HG02938 (cell line): ENCODE data around the gene HEATR3.

Experiments
- ATAC-seq: cut with Tn5 transposase; IDR thresholded peaks from one replicate; pipeline ENCODE4 v1.9.1; 2021; ENCODE audit warnings: mild to moderate bottlenecking, moderate library complexity; ENCODE audit not compliant: unreplicated experiment

HEATR3 gene

DNA sequence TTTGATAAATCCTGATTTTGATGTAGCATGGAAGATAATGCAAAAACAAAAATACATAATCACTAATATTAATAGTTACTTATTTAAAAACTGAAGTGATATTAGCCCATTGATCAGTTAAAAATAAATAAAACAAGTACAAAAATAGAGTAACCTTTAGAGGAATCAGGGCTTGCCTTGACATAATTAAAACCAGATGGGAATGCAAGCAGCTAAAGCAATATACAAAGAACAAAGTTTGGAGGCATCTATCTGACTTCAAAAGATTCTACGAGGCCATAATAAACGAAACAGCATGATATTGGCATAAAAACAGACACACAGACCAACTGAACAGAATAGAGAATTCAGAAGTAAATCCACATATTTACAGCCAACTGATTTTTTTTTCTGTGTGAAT lies 15.0 kb upstream of the HEATR3 start:
- ATAC-seq: no peak

DNA sequence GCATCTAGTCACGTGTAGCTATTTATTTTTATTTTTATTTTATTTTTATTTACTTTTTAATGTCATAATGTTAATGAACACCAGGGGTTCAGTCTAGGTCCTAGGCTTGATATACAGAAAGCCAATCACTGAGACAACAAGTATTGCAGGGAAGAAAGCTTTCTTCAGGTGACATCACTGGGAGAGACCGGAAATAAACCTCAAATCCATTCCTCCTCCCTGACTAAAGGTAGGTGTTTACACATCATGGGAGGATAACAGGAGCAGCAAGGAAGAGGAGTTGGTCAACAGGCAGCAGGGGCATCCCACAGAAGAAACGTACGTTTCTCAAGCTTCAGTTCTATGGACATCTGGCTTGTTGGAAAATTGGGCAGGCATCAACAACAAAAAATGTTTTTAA lies 9.5 kb upstream of the HEATR3 start:
- no peak for ATAC-seq

DNA sequence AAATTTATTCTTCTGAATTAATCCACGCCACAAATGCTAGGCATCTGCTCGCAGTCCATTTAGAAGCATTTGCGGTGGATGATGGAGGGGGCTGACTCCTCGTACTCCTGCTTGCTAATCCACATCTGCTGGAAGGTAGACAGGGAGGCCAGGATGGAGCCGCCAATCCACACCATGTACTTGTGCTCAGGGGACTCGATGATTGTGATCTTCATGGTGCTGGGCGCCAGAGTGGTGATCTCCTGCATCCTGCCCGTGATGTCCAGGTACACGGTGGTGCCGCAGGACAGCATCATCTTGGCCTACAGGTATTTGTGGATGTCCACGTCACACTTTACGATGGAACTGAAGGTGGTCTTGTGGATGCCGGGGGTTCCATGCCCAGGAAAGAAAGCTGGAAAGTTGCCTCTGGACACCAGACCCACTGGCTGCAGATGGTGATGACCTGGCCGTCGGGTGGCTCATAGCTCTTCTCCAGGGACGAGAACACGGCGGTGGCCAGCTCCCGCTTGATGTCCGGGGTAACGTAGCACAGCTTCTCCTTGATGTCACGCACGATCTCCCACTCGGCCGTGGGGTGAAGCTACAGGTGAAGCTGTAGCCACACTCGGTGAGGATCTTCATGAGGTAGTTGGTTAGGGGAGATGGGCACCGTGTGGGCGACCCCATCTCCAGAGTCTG lies 7.5 kb upstream of the HEATR3 start:
- ATAC-seq: no peak

DNA sequence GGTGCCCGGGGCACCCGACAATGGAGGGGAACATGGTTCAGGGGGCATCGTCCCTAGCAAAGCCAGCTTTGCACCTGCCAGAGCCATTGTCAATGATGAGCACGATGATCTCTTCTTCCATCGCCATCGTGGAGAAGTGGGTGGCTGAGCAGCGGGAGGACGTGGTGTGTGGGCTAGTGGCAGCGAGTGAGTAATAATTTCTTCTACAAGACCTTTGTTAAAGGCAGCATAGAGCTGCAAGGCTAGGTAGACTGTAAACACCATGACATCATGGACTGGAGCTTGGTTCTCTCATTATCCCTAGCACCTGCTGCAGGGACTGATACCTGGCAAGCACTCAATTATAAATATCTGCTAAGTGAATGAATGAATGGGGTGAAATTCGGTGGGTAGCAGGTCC lies 6.7 kb upstream of the HEATR3 start:
- no peak for ATAC-seq

DNA sequence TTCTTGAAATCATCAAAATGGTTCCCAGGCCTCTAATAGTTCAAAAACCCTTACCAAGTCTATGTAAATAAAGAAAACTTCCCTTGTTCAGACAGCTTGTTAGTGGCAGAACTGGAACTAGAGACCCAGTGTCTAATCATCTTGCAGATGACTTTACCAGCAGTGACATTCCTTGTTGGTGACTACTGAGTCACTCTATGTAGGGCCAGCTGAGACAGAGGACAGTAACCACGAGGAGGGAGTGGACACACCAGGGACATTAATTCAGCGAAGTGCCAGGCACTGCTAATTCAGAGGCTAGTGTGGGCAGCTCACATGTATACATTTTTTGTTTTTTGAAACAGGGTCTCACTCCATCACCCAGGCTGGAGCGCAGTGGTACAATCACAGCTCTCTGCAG lies 6.1 kb upstream of the HEATR3 start:
- no peak for ATAC-seq

DNA sequence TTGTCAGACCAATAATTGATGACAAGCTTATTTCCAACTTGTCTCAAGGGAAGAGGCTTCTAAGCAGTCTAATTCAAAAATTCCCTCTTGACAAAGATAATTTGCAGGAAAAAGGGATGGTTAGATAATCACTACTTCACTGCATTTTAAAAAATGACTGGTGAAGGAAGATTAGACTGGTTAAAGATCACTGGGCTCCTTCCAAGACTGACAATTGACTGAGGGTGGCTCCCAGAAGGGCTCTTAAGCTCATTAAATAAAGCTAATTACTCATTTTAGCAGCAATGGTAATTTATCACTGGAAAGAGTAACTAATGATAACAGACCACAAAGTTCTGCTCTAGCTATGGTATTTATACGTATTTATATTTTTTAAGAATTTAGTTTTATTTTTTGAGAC lies 4.4 kb upstream of the HEATR3 start:
- ATAC-seq: no peak

DNA sequence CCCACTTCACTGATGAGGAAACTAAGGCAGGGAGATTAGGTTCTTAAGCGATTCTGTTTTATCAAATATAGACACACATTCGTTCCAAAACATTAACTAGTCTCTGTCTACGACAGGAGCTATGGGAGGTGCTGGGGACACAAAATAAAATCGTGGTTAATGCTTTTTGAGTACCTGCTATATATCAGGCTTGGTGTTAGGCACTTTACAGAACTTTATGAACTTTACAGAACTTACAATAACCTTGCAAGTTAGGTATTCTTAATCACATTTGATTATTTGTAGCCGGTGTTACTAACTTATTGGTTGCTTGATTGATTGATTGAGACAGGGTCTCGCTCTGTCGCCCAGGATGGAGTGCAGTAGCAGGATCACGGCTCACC lies 538 bp upstream of the HEATR3 start:
- ATAC-seq: no peak

DNA sequence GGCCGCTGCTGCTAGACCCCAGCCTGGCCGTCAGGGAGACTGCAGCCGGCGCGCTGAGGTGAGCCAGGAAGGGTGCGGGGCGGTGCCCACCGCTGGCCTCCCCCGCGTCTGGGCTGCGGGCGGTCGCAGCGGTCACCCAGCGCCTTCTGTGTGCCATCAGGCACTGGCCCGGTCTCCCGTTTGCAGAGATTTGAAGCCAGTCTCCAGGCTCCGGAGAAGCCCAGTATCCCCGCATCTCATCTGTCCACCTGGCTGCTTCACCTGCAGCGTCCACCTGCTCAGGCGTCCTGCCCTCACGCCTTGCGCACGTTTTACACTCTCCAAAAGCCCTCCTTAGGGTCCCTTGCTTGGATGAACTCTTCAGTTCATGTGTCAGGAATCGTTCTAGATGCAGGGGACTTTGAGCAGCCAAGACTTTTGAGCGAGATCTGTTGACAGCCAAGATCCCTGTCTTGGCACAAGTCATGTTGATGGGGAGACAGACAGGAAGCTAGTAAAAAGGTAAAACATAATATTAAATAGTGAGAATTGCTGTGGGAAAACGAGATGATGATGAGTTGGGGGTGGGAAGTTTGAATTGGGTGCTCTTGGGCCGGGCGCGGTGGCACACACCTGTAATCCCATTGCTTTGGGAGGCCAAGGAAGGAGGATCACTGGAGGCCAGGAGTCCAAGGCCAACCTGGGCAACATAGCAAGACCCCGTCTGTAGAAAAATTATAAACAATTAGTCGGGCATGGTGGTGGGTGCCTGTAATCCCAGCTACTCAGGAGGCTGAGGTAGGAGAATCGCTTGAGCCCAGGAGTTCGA lies 916 bp downstream of the HEATR3 start:
- no peak for ATAC-seq

DNA sequence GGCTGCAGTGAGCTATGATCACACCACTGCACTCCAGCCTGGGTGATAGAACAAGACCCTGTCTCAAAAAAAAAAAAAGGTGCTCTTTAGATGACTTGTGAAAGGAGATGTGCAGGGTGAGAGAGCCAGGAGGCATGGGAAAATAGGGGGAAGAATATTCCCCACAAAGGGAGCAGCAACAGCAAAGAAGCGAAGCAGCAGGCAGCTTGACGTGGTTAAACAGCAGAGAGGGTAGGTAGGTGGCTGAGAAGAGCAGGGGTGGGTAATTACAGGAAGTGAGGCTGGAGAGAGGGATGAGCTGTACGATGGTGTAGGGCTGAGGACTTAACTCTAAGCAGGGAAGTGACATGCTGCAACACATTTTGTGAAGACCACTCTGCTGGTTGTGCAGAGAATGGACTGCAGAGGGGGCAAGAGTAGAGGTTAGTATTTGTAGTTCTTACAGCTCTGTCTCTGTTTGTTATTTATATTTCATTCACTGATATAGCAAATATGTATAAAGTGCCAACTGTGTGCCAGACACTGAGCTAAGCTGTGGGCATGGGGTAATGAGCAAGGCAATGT lies 1.6 kb downstream of the HEATR3 start:
- no peak for ATAC-seq

DNA sequence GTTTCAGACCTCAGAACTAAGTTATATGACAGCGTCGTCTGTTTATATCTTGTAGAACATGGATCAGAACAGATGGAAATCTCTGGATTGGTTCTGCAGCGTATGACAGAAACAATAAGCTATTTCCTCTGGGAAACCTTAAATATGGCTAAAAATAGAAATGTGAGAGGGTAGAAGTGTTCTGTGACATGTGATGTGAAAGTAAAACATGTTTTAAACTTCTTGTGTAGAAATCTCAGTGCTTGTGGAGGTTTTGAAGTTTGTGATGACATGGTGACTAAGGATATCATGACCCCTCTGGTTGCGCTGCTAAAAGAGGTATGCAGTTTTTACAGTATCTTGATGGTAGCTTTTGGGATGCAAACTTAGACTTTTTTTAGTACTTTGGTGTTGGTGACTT lies 2.8 kb downstream of the HEATR3 start:
- ATAC-seq: no peak

DNA sequence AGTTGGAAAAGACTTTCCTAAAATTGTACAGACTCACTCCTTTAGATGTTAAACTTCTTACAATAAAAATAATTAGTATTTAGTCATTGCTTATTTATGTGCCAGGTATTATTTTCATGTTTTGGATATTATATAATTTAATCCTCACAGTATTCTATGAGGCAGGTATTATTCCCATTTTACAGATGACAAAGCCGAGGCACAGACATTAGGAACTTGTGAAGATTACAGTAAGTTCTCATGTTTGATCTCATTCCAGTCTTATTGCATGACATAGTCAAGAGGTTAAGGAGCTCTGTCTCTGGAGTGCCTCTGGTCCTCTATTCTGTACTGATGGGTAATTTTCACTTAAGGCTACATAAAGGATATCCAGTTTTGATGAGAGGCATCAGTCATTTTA lies 3.3 kb downstream of the HEATR3 start:
- no peak for ATAC-seq

DNA sequence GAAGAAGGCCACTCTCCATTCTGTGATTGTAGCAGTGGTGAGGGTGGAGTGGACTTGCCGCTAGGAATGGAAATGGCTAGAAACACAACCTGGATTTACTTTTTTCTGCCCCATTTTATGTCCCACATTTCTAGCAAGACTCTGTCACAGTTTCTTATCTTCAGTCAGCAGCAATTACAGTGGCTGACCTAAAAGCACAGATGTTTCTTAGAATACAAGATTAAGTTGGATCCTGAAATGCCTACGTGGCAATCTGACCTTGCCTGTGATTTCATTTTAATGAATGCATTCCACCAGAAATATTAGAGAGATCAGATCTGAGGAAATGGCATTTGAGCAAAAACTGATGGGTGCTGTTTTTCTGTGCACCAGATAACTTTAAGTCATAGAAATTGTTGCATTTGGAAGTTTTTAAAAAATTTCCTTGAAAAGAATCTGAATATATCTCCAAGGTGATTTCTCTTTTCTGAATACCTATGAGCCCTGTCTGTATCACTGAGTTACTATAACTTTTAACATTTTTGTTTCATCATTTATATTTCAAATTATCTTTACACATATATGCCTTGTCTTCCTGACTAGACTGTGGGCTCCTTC lies 5.4 kb downstream of the HEATR3 start:
- no peak for ATAC-seq

DNA sequence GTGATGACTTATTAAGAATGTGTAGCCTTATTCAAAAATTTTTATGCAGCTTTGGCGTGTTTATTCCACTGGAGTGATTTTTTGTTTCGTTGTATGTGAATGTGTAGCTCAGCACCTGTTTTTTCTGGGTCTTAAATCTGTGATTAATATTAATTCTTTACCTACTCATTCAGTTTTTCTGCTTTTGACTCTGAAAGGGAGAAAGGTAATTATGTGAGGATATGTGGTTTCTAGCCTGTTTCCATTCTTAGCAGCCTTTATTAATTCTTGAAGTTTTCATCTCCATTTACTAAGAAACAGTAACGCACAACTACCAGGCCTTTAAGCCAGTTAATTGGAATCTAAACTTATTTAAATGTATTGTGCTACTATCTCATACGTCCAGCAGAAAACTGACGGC lies 7.0 kb downstream of the HEATR3 start:
- ATAC-seq: no peak

DNA sequence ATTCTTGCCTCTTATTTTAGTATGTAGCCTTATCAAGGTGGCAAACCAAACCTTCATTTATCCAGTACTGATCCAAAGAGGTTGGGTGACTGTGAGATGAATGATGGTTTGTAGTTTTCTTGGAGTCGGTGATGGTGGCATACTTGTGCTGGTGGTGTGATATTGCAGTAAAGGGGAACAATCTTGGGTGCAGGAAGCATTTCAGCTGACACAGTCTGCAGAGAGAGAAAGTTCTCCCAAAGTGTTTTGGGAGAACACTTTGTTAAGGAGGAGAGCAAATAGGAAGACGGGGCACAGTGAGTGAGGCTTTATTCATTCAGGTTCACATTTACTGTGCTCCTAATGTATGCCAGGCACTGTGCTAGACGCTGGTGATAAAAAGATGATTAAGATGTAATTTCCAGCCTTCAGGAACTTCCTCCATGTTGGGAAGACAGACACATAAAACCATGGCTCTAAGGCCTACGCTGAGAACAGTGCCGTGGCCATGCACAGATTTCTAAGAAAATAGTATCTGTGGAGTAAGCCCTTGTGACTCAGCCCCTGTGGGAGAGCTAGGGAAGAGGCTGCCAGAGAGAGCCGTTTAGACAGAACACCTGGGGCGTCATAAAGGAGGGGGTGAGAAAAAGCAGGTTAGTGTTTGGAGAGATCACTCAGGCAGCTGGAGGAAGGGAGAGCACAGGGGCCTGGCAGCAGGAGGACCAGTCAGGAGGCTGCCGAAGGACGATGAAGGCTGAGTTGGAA lies 13.8 kb downstream of the HEATR3 start:
- no peak for ATAC-seq

DNA sequence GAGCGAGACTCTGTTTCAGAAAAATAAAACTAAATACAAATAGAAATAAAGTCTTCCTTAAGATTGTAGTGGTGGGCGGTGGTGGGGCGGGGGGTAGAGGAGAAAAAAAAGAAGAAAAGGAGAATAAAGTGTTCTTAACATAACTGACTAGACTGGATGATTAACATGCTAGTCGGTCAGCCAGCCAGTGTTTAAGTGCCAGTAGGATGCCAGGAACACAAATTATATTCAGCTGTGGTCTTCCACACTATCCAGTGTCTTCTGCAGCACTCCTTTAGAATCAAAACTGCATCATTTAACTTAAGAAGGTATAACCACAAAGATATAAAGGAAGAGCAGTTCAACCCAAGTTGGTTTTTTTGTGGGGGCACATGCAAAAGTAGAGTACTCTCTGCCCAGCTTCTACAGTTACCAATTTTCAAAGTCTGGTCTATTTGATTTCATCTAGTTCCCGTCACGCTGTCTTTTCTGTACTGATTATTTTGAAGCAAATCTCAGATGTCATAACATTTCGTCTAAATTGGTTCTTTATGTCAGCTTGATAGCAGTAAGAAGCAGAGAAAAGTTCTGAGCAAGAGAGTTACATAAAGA lies 15.8 kb downstream of the HEATR3 start:
- no peak for ATAC-seq

DNA sequence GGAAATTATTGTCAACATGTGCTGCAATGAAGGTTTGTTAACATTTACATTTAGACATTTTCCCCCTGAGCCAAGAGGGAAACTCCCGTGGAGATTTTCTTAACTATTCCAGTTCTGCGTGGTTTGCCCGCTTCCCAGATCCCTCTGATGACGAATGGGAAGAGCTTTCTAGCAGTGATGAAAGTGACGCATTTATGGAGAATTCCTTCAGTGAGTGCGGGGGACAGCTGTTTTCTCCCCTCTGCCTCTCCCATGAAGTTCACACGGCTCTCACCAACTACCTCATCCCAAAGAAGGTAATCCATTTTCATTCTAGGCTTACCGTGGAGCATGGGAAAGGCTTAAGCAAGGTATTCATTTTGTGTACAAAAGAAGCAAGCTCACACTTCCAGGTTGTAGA lies 18.2 kb downstream of the HEATR3 start:
- no peak for ATAC-seq

DNA sequence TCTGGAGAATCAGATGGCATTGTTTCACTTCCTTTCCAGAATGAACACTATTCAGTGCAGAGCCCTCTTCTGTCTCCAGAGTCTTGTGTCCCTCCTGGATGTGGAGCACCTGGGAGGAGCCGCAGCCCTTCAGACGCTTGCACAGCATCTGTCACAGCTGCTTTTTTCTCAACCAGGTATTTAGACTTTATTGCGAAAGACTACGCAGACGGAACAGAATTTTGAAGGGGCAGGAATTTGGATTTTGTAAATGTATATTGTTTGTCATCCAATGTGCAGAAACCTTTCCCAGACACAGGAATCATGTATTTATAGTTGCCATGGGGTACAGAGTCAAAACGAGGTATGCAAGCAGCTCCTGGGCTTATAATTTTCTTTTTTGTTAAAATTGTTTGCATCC lies 20.4 kb downstream of the HEATR3 start:
- ATAC-seq: no peak

DNA sequence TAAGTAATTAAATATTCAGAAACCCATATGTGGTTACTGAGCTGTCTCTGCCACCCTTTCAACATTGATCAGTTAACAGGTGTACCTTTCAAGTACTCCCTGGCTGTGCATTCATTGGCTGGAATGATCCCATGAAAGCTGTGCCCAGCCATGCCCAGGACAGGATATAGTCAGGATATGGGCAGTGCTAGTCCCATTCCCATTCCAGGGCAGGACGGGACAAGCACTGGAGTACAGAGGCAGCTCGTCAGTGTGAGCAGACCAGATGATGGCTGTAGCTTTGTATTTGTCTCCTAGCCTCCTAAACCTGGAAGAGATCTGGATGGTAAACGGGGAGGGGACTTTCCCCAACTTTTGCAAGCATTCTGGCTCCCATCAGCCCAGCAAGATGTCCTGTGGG lies 22.5 kb downstream of the HEATR3 start:
- no peak for ATAC-seq

DNA sequence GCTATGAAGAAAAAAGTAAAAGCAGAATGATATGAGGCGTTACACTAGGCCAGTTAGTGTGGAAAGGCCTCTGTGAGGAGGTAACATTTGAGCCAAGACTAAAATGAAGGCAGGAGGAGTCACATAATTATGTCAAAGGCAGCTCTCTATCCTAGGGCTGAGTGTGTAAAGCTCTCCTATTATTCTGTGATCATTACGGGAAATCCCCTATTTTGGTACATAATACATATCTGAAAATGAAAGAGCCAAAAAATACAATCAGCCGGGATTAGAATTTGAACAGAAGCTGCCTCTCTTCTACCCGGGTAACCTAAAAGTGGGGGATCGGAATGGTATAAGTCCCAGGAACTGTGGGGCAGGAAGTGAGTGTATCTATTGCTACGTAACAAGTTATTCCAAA lies 27.1 kb downstream of the HEATR3 start:
- ATAC-seq: no peak

DNA sequence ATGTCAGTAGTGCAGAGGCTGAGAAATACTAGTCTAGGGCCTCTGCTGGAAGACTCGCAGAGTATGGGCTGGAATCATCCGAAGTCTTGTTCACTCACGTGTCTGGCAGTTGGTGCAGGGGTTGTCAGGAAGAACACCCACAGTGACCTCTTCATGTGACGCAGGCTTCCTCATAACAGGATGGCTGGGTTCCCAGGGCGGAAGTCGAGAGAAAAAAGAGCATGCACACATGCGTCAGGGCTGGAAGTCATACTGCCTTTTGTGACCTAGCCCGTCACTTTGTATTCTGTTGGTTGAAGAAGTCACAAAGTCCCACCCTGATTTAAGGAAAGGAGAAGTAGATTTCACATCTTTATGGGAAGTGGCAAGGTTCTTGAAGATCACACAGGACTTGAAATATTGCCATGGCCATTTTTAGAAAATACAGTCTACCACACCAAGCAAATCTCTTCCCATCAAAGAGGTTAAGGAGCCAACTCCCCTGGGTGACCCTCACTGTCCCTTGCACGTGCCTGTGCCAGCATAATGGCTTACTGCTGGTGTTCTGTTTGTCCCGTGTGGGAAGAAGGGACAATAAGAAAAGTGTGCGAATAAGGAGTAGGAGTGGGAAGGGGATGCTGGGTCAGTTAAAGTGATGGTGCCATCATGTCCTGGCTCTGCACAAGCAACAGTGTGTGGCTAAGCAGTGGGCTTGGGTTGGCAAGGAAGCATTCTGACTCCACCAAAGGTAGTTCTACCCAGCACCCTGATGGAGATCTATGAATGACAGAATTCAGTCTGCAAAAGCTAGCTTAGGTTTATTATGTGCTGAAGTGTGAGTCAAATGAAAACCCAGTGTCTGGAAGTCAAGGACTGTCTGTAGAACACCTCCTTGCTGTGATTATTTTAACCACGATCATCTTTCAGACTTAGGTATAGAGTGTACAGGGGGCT lies 28.1 kb downstream of the HEATR3 start:
- ATAC-seq: no peak
